GM23248 (cell line): ENCODE measurements around the gene TIAM2. TPM values are rescaled to one million over a fixed set of nuclear protein-coding genes. Genes with fewer than 3 reads are reported as not detected.

ENCODE experiments used
- DNase-seq: peaks from one replicate; pipeline ENCODE4 v3.0.0-alpha.2; 2015
- H2AFZ ChIP-seq: fragments of 200-600 bp; sonication (generic); 2 replicates; pipeline ENCODE4 v1.6.1; 2016; ENCODE audit warnings: antibody characterized with exemption
- H3F3A ChIP-seq: fragments of 200-600 bp; sonication (generic); 2 replicates; pipeline ENCODE4 v1.6.1; 2016; ENCODE audit warnings: mild to moderate bottlenecking, antibody characterized with exemption, mixed run types; ENCODE audit not compliant: insufficient read depth
- H3K27ac ChIP-seq: fragments of 200-600 bp; sonication (generic); 2 replicates; pipeline ENCODE4 v1.5.1; 2016; ENCODE audit warnings: mild to moderate bottlenecking
- H3K27me3 ChIP-seq: fragments of 200-600 bp; sonication (generic); replicated peaks from 2 replicates; pipeline ENCODE4 v1.6.1; 2016; ENCODE audit warnings: mild to moderate bottlenecking; ENCODE audit not compliant: insufficient read depth
- H3K36me3 ChIP-seq: fragments of 200-600 bp; sonication (generic); 2 replicates; pipeline ENCODE4 v1.6.1; 2016; ENCODE audit warnings: low read depth, mild to moderate bottlenecking
- H3K4me1 ChIP-seq: fragments of 200-600 bp; sonication (generic); 2 replicates; pipeline ENCODE4 v1.6.1; 2016; ENCODE audit warnings: mild to moderate bottlenecking; ENCODE audit not compliant: insufficient read depth
- H3K4me2 ChIP-seq: fragments of 200-600 bp; sonication (generic); one replicate; pipeline ENCODE4 v1.6.1; 2016; ENCODE audit warnings: mild to moderate bottlenecking; ENCODE audit not compliant: unreplicated experiment
- H3K4me3 ChIP-seq: fragments of 200-600 bp; sonication (generic); 2 replicates; pipeline ENCODE4 v1.5.1; 2016; ENCODE audit warnings: mild to moderate bottlenecking
- H3K79me2 ChIP-seq: fragments of 200-600 bp; sonication (generic); 2 replicates; pipeline ENCODE4 v1.6.1; 2016; ENCODE audit warnings: mild to moderate bottlenecking; ENCODE audit not compliant: insufficient read depth
- H3K9ac ChIP-seq: fragments of 200-600 bp; sonication (generic); 2 replicates; pipeline ENCODE4 v1.6.1; 2016; ENCODE audit warnings: mild to moderate bottlenecking
- H3K9me2 ChIP-seq: fragments of 200-600 bp; sonication (generic); 2 replicates; pipeline ENCODE4 v1.6.1; 2016; ENCODE audit warnings: mixed run types, mild to moderate bottlenecking, moderate library complexity; ENCODE audit not compliant: insufficient read depth
- H3K9me3 ChIP-seq: fragments of 200-600 bp; sonication (generic); one replicate; pipeline ENCODE4 v1.6.1; 2017; ENCODE audit warnings: low read depth
- H4K20me1 ChIP-seq: fragments of 200-600 bp; sonication (generic); 2 replicates; pipeline ENCODE4 v1.6.0; 2016; ENCODE audit not compliant: insufficient read depth
- EZH2 ChIP-seq: fragments of 200-600 bp; sonication (generic); IDR thresholded peaks from 2 replicates; pipeline ENCODE4 v1.6.1; 2018; ENCODE audit warnings: antibody characterized with exemption, mild to moderate bottlenecking; ENCODE audit not compliant: insufficient read depth, poor library complexity, severe bottlenecking
- EZH2phosphoT487 ChIP-seq: fragments of 200-600 bp; sonication (generic); IDR thresholded peaks from 2 replicates; pipeline ENCODE4 v1.6.1; 2018; ENCODE audit warnings: antibody characterized with exemption, moderate library complexity, mild to moderate bottlenecking, low read depth; ENCODE audit not compliant: insufficient read depth
- WGBS, 2 experiments: methylation state at CpG; one replicate each; pipeline ENCODE4 v1.1.6; 2015 to 2017; ENCODE audit warnings: low lambda C conversion rate in 2 of 2, low coverage in 1 of 2; ENCODE audit errors: missing lambda C conversion rate in 2 of 2; 5-methylcytosine and 5-hydroxymethylcytosine counted together
- in situ Hi-C: fragments of 300-500 bp; cut with MboI; formaldehyde crosslinking; loops from 2 replicates; pipeline ENCODE4 v1.15.0; 2020
- polyA plus RNA-seq: library from polyadenylated mRNA; unstranded; fragments of >200 nt; fragmentation: Nextera tagmentation; extraction: Ambion mirVana; gene quantifications from 2 replicates; pipeline ENCODE4 v1.2.1, GENCODE V29; 2016
- total RNA-seq: library from RNA; depleted of rRNA; stranded (reverse); fragments of >200 nt; shearing (Covaris generic); gene quantifications from 2 replicates; pipeline ENCODE4 v1.2.3, GENCODE V29; 2014

Gene TIAM2
- total and polyA plus RNA-seq, 2 experiments from 2014 or later: 2.4 to 2.6 TPM

DNA sequence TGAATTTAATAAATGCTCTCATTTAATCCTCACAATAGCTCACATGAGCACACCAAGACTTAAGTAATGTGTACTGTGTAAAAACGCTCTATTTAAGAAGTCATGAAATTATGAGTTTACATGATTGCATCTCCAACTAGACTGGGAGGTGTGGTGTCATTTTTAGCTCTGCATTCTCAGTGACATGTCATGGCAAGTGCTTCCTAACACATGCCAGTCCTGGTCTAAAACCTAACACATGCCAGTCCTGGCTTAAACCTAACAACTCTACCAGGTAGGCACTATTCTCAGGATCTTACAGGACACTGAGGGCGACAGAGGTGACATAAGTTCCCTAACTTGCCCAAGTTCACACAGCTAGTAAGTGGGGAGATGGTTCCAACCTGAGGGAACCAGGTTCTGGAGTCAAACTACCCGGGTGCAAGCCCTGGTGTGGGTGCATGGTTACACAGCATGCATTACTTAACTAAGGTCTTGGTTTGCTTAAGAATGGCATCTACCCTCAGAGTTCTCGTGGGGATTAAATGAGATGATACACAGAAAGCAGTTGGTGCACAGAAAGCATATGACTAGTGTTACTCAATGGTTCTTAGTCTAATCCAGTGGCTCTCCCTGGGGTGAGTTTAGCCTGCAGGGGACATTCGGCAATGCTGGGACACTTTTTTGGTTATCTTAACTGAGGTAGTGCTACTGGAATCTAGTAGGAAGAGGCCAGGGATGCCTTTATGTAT is 283.4 kb downstream of the TIAM2 start:
- H3K79me2 ChIP-seq: no peaks in the 10 kb centered on the region
- in situ Hi-C loops: no loop called here
- peaks cover 7% of the 10 kb centered on the region; the same call in 1 of the 2 replicates for H3F3A ChIP-seq
- WGBS, 2 experiments: 99 to 100% methylated on average over 5 of the region's 5 CpGs
- 0 out of 2 replicates have a peak, but pooled peaks cover 3% of the 10 kb centered on the region for H3K36me3 ChIP-seq
- no peak overlapping the region for H3K27ac ChIP-seq
- H3K4me3 ChIP-seq: no peak overlapping the region
- H3K27me3 ChIP-seq: no peaks in the 10 kb centered on the region
- H2AFZ ChIP-seq: no peak overlapping the region
- H3K9ac ChIP-seq: no peak overlapping the region
- no peaks in the 10 kb centered on the region for H3K9me2 ChIP-seq
- DNase-seq: no peak
- TF ChIP-seq EZH2phosphoT487 (no peak), EZH2 (no peak)
- H3K4me2 ChIP-seq: no peak overlapping the region
- H3K9me3 ChIP-seq: no peaks in the 10 kb centered on the region
- H3K4me1 ChIP-seq: peaks cover 22% of the 10 kb centered on the region
- no peaks in the 10 kb centered on the region for H4K20me1 ChIP-seq

DNA sequence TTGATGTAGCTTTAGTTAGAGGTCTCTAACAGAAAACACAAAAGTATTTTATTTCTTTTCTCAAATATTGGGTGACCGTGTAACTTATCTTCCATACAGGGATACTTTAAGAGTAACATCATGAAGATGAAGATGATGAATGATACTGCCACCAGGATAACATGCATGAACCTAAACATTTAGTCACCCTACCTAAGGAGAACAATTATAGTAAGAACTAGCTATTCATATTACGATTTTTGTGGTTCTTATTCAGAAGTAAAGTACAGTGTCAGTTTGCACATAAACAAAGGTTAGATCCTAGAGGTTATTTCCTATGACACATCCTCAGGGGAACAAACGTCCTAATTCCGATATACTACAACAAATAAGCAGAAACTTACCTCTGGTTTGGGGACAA is 289.7 kb downstream of the TIAM2 start:
- Histone ChIP-seq H4K20me1 (no peaks in the 10 kb centered on the region), H3K4me2 (no peak overlapping the region), H3K36me3 (peaks cover 4% of the 10 kb centered on the region; the same call in 1 of the 2 replicates), H3K9me3 (no peaks in the 10 kb centered on the region), H3K4me1 (no peaks in the 10 kb centered on the region), H2AFZ (no peak overlapping the region), H3K4me3 (no peak overlapping the region), H3K27ac (no peak overlapping the region), H3K9ac (no peak overlapping the region), H3F3A (no peaks in the 10 kb centered on the region), H3K27me3 (no peaks in the 10 kb centered on the region), H3K79me2 (no peaks in the 10 kb centered on the region), H3K9me2 (no peaks in the 10 kb centered on the region)
- TF ChIP-seq EZH2phosphoT487: no peak
- no peak for TF ChIP-seq EZH2
- in situ Hi-C loops: no loop called here
- 98 to 99% methylated on average over 4 of the region's 4 CpGs for WGBS, 2 experiments
- no peak for DNase-seq

DNA sequence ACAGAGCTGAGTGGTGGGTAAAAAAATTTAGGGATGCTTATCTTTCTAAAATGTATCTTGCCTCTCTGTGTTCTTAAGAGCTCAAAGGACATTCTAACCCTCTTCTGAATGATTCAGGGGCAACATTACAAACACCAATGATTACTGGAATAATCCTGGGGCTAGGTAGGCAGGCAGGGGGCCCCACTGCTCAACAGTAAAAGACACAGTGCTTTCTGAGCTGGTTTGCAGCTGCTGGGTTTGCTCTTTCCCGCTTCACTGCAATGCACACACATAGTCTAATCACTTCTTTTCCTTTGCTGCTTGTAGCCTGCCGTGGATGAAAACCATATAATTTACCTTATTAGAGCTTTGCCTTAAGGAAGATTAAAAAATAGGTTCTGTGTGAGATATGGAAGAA is 292.6 kb downstream of the TIAM2 start:
- in situ Hi-C loops: no loop called here
- WGBS, 2 experiments: 92 to 96% methylated on average over 2 of the region's 2 CpGs
- Histone ChIP-seq H3K36me3 (peaks cover 4% of the 10 kb centered on the region; the same call in 1 of the 2 replicates), H3K9me2 (no peaks in the 10 kb centered on the region), H3K27ac (no peak overlapping the region), H4K20me1 (no peaks in the 10 kb centered on the region), H3K79me2 (no peaks in the 10 kb centered on the region), H3F3A (no peaks in the 10 kb centered on the region), H3K27me3 (no peaks in the 10 kb centered on the region), H3K4me1 (no peaks in the 10 kb centered on the region), H3K9me3 (no peaks in the 10 kb centered on the region), H3K4me2 (no peak overlapping the region), H2AFZ (no peak overlapping the region), H3K9ac (no peak overlapping the region), H3K4me3 (no peak overlapping the region)
- TF ChIP-seq EZH2phosphoT487 (no peak), EZH2 (no peak)
- no peak for DNase-seq

- no peak overlapping the region for H3K4me2 ChIP-seq
- no peaks in the 10 kb centered on the region for H3K4me1 ChIP-seq
- no peaks in the 10 kb centered on the region for H4K20me1 ChIP-seq
- no peak for TF ChIP-seq EZH2phosphoT487
- no peak for TF ChIP-seq EZH2
- H3K36me3 ChIP-seq: no peaks in the 10 kb centered on the region; the same call in 1 of the 2 replicates
- DNase-seq: no peak
- no peak overlapping the region for H3K4me3 ChIP-seq
- no peaks in the 10 kb centered on the region for H3F3A ChIP-seq
- H3K9me2 ChIP-seq: no peaks in the 10 kb centered on the region
- no peak overlapping the region for H3K9ac ChIP-seq
- no peaks in the 10 kb centered on the region for H3K9me3 ChIP-seq
- no peak overlapping the region for H3K27ac ChIP-seq
- no peak overlapping the region for H2AFZ ChIP-seq
- no peaks in the 10 kb centered on the region for H3K27me3 ChIP-seq
- 72 to 79% methylated on average over 5 of the region's 5 CpGs for WGBS, 2 experiments
- in situ Hi-C loops: no loop called here
- no peaks in the 10 kb centered on the region for H3K79me2 ChIP-seq
These were observed 295.4 kb downstream of the TIAM2 start for GRCh38 chr6:155290491-155290890.

DNA sequence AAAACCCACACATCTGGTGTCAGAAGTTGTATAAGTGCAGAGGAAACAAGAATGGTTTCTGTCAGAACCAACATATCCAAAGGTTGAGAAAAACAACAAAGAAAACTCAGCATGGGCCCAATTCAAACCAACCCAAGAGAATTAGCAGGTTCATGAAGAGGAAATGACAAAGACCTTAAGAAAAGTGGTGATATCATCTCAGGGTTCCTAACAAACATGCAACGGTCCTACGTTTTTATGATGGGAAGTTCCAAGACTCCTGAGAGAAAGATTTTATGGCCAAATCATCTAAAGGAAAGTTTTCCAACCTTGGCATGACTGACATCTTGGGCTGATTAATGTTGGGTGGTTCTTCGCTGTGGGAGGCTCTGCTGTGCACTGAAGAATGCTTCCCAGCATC is 296.2 kb downstream of the TIAM2 start:
- no peak for DNase-seq
- no peak overlapping the region for H3K4me3 ChIP-seq
- no peaks in the 10 kb centered on the region for H3F3A ChIP-seq
- H4K20me1 ChIP-seq: no peaks in the 10 kb centered on the region
- H3K4me2 ChIP-seq: no peak overlapping the region
- 60 to 76% methylated on average over 3 of the region's 3 CpGs for WGBS, 2 experiments
- no peaks in the 10 kb centered on the region for H3K9me2 ChIP-seq
- no peaks in the 10 kb centered on the region for H3K27me3 ChIP-seq
- H3K9me3 ChIP-seq: no peaks in the 10 kb centered on the region
- H3K9ac ChIP-seq: no peak overlapping the region
- H3K27ac ChIP-seq: no peak overlapping the region
- no peaks in the 10 kb centered on the region for H3K79me2 ChIP-seq
- in situ Hi-C loops: no loop called here
- H3K36me3 ChIP-seq: no peaks in the 10 kb centered on the region; the same call in 1 of the 2 replicates
- no peaks in the 10 kb centered on the region for H3K4me1 ChIP-seq
- TF ChIP-seq EZH2: no peak
- no peak for TF ChIP-seq EZH2phosphoT487
- H2AFZ ChIP-seq: no peak overlapping the region
